Measurements from ENCODE around the gene YIPF7. TPM values are rescaled to one million over a fixed set of nuclear protein-coding genes. Genes with fewer than 3 reads are reported as not detected.

The YIPF7 gene
- total RNA-seq, 1 experiment from 2014 or later = not detected

DNA sequence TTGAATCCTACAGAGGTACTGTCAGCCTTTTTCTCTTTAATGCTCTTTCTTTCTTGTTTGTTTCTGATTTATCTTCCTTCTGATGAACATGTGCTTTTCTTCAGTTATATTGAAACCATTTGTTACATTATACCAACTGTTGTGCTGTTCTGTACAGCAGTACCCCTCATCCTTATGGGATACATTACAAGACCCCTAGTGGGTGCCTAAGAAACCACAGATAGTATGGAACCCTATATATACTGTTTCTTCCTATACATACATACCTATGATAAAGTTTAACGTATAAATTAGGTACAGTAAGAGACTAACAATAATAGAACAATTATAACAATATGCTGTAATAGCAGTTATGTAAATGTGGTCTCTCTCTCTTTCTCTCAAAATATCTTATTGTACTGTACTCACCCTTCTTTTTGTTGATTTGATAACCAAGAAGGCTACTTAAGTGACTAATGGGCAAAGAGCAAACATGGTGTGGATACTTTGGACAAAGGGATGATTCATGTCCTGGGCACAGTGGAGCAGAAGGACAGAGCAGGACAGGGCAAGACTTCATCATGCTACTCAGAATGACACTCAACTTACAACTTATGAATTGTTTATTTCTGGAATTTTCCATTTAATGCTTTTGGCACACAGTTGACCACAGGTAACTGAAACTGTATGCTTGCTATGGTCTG lies 10.7 kb upstream of the YIPF7 start (continued):
- TF ChIP-seq, protein P1, sequence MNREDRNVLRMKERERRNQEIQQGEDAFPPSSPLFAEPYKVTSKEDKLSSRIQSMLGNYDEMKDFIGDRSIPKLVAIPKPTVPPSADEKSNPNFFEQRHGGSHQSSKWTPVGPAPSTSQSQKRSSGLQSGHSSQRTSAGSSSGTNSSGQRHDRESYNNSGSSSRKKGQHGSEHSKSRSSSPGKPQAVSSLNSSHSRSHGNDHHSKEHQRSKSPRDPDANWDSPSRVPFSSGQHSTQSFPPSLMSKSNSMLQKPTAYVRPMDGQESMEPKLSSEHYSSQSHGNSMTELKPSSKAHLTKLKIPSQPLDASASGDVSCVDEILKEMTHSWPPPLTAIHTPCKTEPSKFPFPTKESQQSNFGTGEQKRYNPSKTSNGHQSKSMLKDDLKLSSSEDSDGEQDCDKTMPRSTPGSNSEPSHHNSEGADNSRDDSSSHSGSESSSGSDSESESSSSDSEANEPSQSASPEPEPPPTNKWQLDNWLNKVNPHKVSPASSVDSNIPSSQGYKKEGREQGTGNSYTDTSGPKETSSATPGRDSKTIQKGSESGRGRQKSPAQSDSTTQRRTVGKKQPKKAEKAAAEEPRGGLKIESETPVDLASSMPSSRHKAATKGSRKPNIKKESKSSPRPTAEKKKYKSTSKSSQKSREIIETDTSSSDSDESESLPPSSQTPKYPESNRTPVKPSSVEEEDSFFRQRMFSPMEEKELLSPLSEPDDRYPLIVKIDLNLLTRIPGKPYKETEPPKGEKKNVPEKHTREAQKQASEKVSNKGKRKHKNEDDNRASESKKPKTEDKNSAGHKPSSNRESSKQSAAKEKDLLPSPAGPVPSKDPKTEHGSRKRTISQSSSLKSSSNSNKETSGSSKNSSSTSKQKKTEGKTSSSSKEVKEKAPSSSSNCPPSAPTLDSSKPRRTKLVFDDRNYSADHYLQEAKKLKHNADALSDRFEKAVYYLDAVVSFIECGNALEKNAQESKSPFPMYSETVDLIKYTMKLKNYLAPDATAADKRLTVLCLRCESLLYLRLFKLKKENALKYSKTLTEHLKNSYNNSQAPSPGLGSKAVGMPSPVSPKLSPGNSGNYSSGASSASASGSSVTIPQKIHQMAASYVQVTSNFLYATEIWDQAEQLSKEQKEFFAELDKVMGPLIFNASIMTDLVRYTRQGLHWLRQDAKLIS (CRISPR knock-in tag; IDR thresholded peaks at IDR 0.05; ENCODE audit: borderline replicate concordance) = no peak
- TF ChIP-seq, protein P2, sequence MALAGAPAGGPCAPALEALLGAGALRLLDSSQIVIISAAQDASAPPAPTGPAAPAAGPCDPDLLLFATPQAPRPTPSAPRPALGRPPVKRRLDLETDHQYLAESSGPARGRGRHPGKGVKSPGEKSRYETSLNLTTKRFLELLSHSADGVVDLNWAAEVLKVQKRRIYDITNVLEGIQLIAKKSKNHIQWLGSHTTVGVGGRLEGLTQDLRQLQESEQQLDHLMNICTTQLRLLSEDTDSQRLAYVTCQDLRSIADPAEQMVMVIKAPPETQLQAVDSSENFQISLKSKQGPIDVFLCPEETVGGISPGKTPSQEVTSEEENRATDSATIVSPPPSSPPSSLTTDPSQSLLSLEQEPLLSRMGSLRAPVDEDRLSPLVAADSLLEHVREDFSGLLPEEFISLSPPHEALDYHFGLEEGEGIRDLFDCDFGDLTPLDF (CRISPR knock-in tag; IDR thresholded peaks at IDR 0.05) = no peak
- TF ChIP-seq, protein P3, sequence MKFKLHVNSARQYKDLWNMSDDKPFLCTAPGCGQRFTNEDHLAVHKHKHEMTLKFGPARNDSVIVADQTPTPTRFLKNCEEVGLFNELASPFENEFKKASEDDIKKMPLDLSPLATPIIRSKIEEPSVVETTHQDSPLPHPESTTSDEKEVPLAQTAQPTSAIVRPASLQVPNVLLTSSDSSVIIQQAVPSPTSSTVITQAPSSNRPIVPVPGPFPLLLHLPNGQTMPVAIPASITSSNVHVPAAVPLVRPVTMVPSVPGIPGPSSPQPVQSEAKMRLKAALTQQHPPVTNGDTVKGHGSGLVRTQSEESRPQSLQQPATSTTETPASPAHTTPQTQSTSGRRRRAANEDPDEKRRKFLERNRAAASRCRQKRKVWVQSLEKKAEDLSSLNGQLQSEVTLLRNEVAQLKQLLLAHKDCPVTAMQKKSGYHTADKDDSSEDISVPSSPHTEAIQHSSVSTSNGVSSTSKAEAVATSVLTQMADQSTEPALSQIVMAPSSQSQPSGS (CRISPR knock-in tag; IDR thresholded peaks at IDR 0.05; ENCODE audit: borderline replicate concordance, low read depth) = no peak

GRCh38 chr4:44660396-44660795 lies 9.0 kb upstream of the YIPF7 start:
- CTCF ChIA-PET = no interaction called here
- Mint-ChIP-seq H3K9me3 (no peaks in the 10 kb centered on the region), H3K4me1 (peaks cover 11% of the 10 kb centered on the region), H3K27me3 (ENCODE audit: low read depth) (no peaks in the 10 kb centered on the region), H3K4me3 (no peak overlapping the region), H3K36me3 (no peaks in the 10 kb centered on the region), H3K27ac (no peak overlapping the region)
- no peak for DNase-seq (ENCODE audit: low spot score)
- POLR2A ChIA-PET = no interaction called here
- TF ChIP-seq, protein P4, sequence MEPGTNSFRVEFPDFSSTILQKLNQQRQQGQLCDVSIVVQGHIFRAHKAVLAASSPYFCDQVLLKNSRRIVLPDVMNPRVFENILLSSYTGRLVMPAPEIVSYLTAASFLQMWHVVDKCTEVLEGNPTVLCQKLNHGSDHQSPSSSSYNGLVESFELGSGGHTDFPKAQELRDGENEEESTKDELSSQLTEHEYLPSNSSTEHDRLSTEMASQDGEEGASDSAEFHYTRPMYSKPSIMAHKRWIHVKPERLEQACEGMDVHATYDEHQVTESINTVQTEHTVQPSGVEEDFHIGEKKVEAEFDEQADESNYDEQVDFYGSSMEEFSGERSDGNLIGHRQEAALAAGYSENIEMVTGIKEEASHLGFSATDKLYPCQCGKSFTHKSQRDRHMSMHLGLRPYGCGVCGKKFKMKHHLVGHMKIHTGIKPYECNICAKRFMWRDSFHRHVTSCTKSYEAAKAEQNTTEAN (CRISPR knock-in tag; IDR thresholded peaks at IDR 0.05) = no peak
- TF ChIP-seq SOX15 (CRISPR knock-in tag; IDR thresholded peaks at IDR 0.05) (no peak), NFATC4 (CRISPR knock-in tag; IDR thresholded peaks at IDR 0.05) (no peak), ETV6 (CRISPR knock-in tag; IDR thresholded peaks at IDR 0.05) (no peak), NR2C2 (CRISPR knock-in tag; IDR thresholded peaks at IDR 0.05) (no peak), RORB (CRISPR knock-in tag; IDR thresholded peaks at IDR 0.05) (no peak), TEAD1 (CRISPR knock-in tag; IDR thresholded peaks at IDR 0.05) (no peak), E2F5 (CRISPR knock-in tag; IDR thresholded peaks at IDR 0.05) (no peak)
- TF ChIP-seq, protein P5, sequence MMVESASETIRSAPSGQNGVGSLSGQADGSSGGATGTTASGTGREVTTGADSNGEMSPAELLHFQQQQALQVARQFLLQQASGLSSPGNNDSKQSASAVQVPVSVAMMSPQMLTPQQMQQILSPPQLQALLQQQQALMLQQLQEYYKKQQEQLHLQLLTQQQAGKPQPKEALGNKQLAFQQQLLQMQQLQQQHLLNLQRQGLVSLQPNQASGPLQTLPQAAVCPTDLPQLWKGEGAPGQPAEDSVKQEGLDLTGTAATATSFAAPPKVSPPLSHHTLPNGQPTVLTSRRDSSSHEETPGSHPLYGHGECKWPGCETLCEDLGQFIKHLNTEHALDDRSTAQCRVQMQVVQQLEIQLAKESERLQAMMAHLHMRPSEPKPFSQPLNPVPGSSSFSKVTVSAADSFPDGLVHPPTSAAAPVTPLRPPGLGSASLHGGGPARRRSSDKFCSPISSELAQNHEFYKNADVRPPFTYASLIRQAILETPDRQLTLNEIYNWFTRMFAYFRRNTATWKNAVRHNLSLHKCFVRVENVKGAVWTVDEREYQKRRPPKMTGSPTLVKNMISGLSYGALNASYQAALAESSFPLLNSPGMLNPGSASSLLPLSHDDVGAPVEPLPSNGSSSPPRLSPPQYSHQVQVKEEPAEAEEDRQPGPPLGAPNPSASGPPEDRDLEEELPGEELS (CRISPR knock-in tag; IDR thresholded peaks at IDR 0.05) = no peak
- TF ChIP-seq, protein P6, sequence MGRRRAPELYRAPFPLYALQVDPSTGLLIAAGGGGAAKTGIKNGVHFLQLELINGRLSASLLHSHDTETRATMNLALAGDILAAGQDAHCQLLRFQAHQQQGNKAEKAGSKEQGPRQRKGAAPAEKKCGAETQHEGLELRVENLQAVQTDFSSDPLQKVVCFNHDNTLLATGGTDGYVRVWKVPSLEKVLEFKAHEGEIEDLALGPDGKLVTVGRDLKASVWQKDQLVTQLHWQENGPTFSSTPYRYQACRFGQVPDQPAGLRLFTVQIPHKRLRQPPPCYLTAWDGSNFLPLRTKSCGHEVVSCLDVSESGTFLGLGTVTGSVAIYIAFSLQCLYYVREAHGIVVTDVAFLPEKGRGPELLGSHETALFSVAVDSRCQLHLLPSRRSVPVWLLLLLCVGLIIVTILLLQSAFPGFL (CRISPR knock-in tag; IDR thresholded peaks at IDR 0.05; ENCODE audit: borderline replicate concordance) = no peak
- no peak for ATAC-seq
